Measurements from ENCODE around the gene IL23R.
A peak's percentile ranks its signal among the peaks of the same experiment; 100 is the strongest.

The IL23R gene

DNA sequence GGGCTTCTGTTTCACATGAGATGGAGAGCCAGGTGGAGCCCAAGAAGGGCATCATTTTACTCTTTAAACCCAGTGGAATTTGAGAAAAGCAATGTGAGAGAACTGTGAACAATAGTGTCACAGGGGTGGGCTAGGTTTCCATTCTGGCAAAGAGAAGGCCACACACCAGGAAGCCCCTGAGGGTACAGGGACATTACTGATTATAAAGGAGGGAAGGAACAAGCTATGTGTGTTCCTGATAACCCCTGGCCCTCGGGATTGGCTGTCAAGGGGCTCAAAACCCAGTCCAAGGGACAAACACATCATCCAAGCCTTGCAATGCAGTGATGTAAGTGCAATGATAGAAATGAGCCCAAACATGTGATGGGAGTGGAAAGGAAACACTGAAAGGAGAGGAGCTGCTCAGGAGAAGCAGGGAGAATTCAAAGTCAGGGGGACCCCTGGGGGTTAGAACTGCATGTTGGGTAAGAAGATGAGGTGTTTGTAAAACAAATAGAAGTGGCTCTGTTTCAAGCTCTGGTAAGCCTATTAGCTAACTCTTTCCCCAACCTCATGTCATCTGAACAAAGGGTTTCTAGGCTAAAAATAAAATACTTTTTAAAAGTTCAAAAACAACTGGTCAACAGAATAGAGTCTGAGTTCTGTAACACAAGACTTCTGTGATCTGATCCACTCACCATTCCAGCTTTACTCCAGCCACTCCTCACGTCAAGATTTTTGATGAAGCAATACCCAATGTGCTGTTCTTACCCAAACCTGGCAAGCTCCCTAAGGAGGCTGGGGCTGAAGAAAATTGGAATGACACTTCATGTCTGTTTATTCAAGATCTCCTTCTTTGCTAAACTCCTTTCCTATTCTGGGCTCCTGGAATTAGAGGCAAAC is 90.3 kb downstream of the IL23R start:
- H3K27ac ChIP-seq (ENCODE audit: low read length), result no peak overlapping the region
- peaks cover 3% of the 10 kb centered on the region for H3K9me3 ChIP-seq (ENCODE audit: control insufficient read depth, low read depth, low read length)
- H3K36me3 ChIP-seq (ENCODE audit: control insufficient read depth, low read depth, low read length), result no peaks in the 10 kb centered on the region
- no peak overlapping the region for H3K9ac ChIP-seq (ENCODE audit: low read length)
- no peak overlapping the region for H3K4me3 ChIP-seq (ENCODE audit: low read length)
- peaks cover 21% of the 10 kb centered on the region for H3K4me1 ChIP-seq (ENCODE audit: control insufficient read depth, low read depth, low read length)
- no peaks in the 10 kb centered on the region for H3K27me3 ChIP-seq (ENCODE audit: control insufficient read depth, insufficient read depth, low read length)

GRCh38 chr1:67257173-67257535 is 90.9 kb downstream of the IL23R start:
- Histone ChIP-seq H3K9me3 (ENCODE audit: control insufficient read depth, low read depth, low read length) (no peaks in the 10 kb centered on the region), H3K36me3 (ENCODE audit: control insufficient read depth, low read depth, low read length) (no peaks in the 10 kb centered on the region), H3K4me1 (ENCODE audit: control insufficient read depth, low read depth, low read length) (peaks cover 27% of the 10 kb centered on the region), H3K9ac (ENCODE audit: low read length) (no peak overlapping the region), H3K27ac (ENCODE audit: low read length) (no peak overlapping the region), H3K4me3 (ENCODE audit: low read length) (no peak overlapping the region), H3K27me3 (ENCODE audit: control insufficient read depth, insufficient read depth, low read length) (no peaks in the 10 kb centered on the region)

GRCh38 chr1:67261680-67262079 is 95.4 kb downstream of the IL23R start:
- peak overlapping the region; percentile 11 for H3K4me3 ChIP-seq (ENCODE audit: low read length)
- peaks cover 33% of the 10 kb centered on the region for H3K4me1 ChIP-seq (ENCODE audit: control insufficient read depth, low read depth, low read length)

DNA sequence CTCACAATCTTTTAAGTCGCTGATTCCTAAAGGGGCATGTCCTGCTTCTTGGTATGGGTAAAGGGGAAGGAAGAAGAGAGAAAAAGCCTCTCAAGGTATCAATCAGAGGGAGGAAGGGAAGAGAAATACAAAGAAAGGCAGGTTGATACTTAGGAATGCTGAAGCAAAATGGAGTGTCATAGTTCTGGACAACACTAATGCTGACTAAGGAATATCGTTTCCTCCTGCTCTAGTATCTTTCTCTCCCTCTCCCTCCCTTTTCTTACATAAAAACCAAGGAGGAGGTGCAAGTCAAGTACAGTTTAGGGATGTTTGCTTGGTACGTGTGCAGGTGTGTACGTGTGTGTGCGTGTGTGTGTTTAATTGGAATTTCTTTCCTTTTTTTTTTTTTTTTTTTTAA is 96.5 kb downstream of the IL23R start:
- Histone ChIP-seq H3K27me3 (ENCODE audit: control insufficient read depth, insufficient read depth, low read length) (no peaks in the 10 kb centered on the region), H3K4me1 (ENCODE audit: control insufficient read depth, low read depth, low read length) (peaks cover 27% of the 10 kb centered on the region), H3K9ac (ENCODE audit: low read length) (no peak overlapping the region), H3K27ac (ENCODE audit: low read length) (no peak overlapping the region), H3K9me3 (ENCODE audit: control insufficient read depth, low read depth, low read length) (no peaks in the 10 kb centered on the region), H3K36me3 (ENCODE audit: control insufficient read depth, low read depth, low read length) (no peaks in the 10 kb centered on the region), H3K4me3 (ENCODE audit: low read length) (no peak overlapping the region)

More at GRCh38 chr1:67261680-67262079, 95.4 kb downstream of the IL23R start:
- Histone ChIP-seq H3K27ac (ENCODE audit: low read length) (no peak overlapping the region), H3K9ac (ENCODE audit: low read length) (no peak overlapping the region), H3K27me3 (ENCODE audit: control insufficient read depth, insufficient read depth, low read length) (no peaks in the 10 kb centered on the region), H3K36me3 (ENCODE audit: control insufficient read depth, low read depth, low read length) (no peaks in the 10 kb centered on the region), H3K9me3 (ENCODE audit: control insufficient read depth, low read depth, low read length) (no peaks in the 10 kb centered on the region)

GRCh38 chr1:67264152-67264551 is 97.9 kb downstream of the IL23R start:
- Histone ChIP-seq H3K4me3 (ENCODE audit: low read length) (no peak overlapping the region), H3K36me3 (ENCODE audit: control insufficient read depth, low read depth, low read length) (no peaks in the 10 kb centered on the region), H3K9ac (ENCODE audit: low read length) (no peak overlapping the region), H3K27me3 (ENCODE audit: control insufficient read depth, insufficient read depth, low read length) (no peaks in the 10 kb centered on the region), H3K9me3 (ENCODE audit: control insufficient read depth, low read depth, low read length) (no peaks in the 10 kb centered on the region), H3K27ac (ENCODE audit: low read length) (no peak overlapping the region), H3K4me1 (ENCODE audit: control insufficient read depth, low read depth, low read length) (peaks cover 20% of the 10 kb centered on the region)

GRCh38 chr1:67264899-67265298 is 98.6 kb downstream of the IL23R start:
- no peaks in the 10 kb centered on the region for H3K9me3 ChIP-seq (ENCODE audit: control insufficient read depth, low read depth, low read length)
- H3K9ac ChIP-seq (ENCODE audit: low read length), result no peak overlapping the region
- no peaks in the 10 kb centered on the region for H3K27me3 ChIP-seq (ENCODE audit: control insufficient read depth, insufficient read depth, low read length)
- H3K36me3 ChIP-seq (ENCODE audit: control insufficient read depth, low read depth, low read length), result no peaks in the 10 kb centered on the region
- H3K4me3 ChIP-seq (ENCODE audit: low read length), result no peak overlapping the region
- no peak overlapping the region for H3K27ac ChIP-seq (ENCODE audit: low read length)
- peaks cover 20% of the 10 kb centered on the region for H3K4me1 ChIP-seq (ENCODE audit: control insufficient read depth, low read depth, low read length)

GRCh38 chr1:67269061-67269460 is 102.8 kb downstream of the IL23R start:
- H3K36me3 ChIP-seq (ENCODE audit: control insufficient read depth, low read depth, low read length), result no peaks in the 10 kb centered on the region
- no peaks in the 10 kb centered on the region for H3K27me3 ChIP-seq (ENCODE audit: control insufficient read depth, insufficient read depth, low read length)
- no peaks in the 10 kb centered on the region for H3K4me1 ChIP-seq (ENCODE audit: control insufficient read depth, low read depth, low read length)
- H3K9ac ChIP-seq (ENCODE audit: low read length), result no peak overlapping the region
- H3K4me3 ChIP-seq (ENCODE audit: low read length), result no peak overlapping the region
- no peaks in the 10 kb centered on the region for H3K9me3 ChIP-seq (ENCODE audit: control insufficient read depth, low read depth, low read length)
- no peak overlapping the region for H3K27ac ChIP-seq (ENCODE audit: low read length)

DNA sequence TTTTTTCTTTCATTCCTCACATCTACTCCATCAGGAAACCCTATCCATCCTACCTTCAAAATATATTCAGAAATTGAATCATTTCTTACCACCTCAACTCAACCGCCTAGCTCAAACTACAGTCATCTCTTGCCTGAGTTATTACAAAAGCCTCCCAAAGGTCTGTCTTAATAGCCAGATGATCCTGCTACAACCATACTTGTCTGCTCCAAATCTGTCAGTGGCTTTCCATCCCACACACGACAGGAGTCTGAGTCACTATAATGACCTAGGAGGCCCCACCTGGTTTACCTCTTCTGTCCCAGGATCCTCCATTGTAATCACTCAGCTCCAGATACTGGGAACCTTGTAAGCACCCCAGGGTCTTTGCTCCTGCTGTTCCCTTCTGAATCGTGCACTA is 104.3 kb downstream of the IL23R start:
- no peaks in the 10 kb centered on the region for H3K4me1 ChIP-seq (ENCODE audit: control insufficient read depth, low read depth, low read length)
- no peaks in the 10 kb centered on the region for H3K27me3 ChIP-seq (ENCODE audit: control insufficient read depth, insufficient read depth, low read length)
- no peak overlapping the region for H3K9ac ChIP-seq (ENCODE audit: low read length)
- no peak overlapping the region for H3K4me3 ChIP-seq (ENCODE audit: low read length)
- H3K27ac ChIP-seq (ENCODE audit: low read length), result no peak overlapping the region
- H3K36me3 ChIP-seq (ENCODE audit: control insufficient read depth, low read depth, low read length), result no peaks in the 10 kb centered on the region
- H3K9me3 ChIP-seq (ENCODE audit: control insufficient read depth, low read depth, low read length), result no peaks in the 10 kb centered on the region

DNA sequence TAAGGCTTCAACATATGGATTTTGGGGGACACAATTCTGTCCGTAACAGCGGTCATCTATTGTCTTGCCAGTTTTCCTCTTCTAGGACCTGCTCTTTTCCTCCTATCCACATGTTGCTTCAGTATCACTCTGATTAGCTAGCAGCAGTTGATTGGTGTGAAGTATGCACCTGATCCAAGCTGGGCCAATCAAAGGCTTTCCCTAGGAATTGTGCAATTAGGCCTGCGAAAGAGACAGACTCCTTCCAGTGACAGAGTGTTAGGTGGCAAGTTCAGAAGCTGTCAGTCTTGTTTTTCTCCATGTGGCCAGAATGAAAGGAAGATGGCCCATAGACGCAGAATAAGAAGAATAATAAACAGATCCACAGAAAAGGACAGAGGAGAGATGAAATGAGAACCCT is 107.3 kb downstream of the IL23R start:
- no peaks in the 10 kb centered on the region for H3K36me3 ChIP-seq (ENCODE audit: control insufficient read depth, low read depth, low read length)

GRCh38 chr1:67274623-67275325 is 108.5 kb downstream of the IL23R start:
- Histone ChIP-seq H3K4me1 (ENCODE audit: control insufficient read depth, low read depth, low read length) (no peaks in the 10 kb centered on the region), H3K27ac (ENCODE audit: low read length) (no peak overlapping the region), H3K36me3 (ENCODE audit: control insufficient read depth, low read depth, low read length) (no peaks in the 10 kb centered on the region), H3K27me3 (ENCODE audit: control insufficient read depth, insufficient read depth, low read length) (no peaks in the 10 kb centered on the region), H3K4me3 (ENCODE audit: low read length) (no peak overlapping the region), H3K9ac (ENCODE audit: low read length) (no peak overlapping the region), H3K9me3 (ENCODE audit: control insufficient read depth, low read depth, low read length) (no peaks in the 10 kb centered on the region)

More for the DNA sequence above, 107.3 kb downstream of the IL23R start:
- H3K9ac ChIP-seq (ENCODE audit: low read length), result no peak overlapping the region
- H3K27me3 ChIP-seq (ENCODE audit: control insufficient read depth, insufficient read depth, low read length), result no peaks in the 10 kb centered on the region
- H3K27ac ChIP-seq (ENCODE audit: low read length), result no peak overlapping the region
- H3K9me3 ChIP-seq (ENCODE audit: control insufficient read depth, low read depth, low read length), result no peaks in the 10 kb centered on the region
- H3K4me1 ChIP-seq (ENCODE audit: control insufficient read depth, low read depth, low read length), result no peaks in the 10 kb centered on the region
- H3K4me3 ChIP-seq (ENCODE audit: low read length), result no peak overlapping the region

GRCh38 chr1:67280696-67281095 is 114.4 kb downstream of the IL23R start:
- Histone ChIP-seq H3K4me1 (ENCODE audit: control insufficient read depth, low read depth, low read length) (no peaks in the 10 kb centered on the region), H3K9ac (ENCODE audit: low read length) (no peak overlapping the region), H3K27me3 (ENCODE audit: control insufficient read depth, insufficient read depth, low read length) (no peaks in the 10 kb centered on the region), H3K27ac (ENCODE audit: low read length) (no peak overlapping the region), H3K9me3 (ENCODE audit: control insufficient read depth, low read depth, low read length) (no peaks in the 10 kb centered on the region), H3K4me3 (ENCODE audit: low read length) (no peak overlapping the region), H3K36me3 (ENCODE audit: control insufficient read depth, low read depth, low read length) (no peaks in the 10 kb centered on the region)

DNA sequence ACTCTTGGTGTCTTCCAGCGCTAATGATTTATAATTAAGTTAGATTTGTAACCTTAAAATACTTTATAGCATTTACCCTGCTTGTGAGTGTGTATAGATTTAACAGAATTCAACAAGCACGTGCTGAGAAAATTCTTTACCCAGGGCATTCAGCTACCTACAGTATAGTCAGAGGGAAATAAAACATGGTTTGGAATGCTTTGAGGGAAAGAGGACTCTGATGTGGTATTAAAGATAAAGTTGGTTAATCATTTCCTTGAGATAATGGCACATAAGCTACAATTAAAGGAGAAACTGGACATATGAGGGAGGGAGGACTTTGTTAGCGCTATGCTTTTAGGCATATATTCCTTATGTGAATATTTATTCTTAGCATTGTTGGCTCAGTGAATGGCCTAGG is 115.0 kb downstream of the IL23R start:
- no peaks in the 10 kb centered on the region for H3K9me3 ChIP-seq (ENCODE audit: control insufficient read depth, low read depth, low read length)
- no peak overlapping the region for H3K9ac ChIP-seq (ENCODE audit: low read length)
- no peak overlapping the region for H3K4me3 ChIP-seq (ENCODE audit: low read length)
- H3K27ac ChIP-seq (ENCODE audit: low read length), result no peak overlapping the region
- no peaks in the 10 kb centered on the region for H3K36me3 ChIP-seq (ENCODE audit: control insufficient read depth, low read depth, low read length)
- no peaks in the 10 kb centered on the region for H3K27me3 ChIP-seq (ENCODE audit: control insufficient read depth, insufficient read depth, low read length)
- H3K4me1 ChIP-seq (ENCODE audit: control insufficient read depth, low read depth, low read length), result no peaks in the 10 kb centered on the region
